IPS-18c (cell line): ENCODE measurements around the gene VENTX.
A peak's percentile ranks its signal among the peaks of the same experiment; 100 is the strongest.
"Not testable (repeated sequence)": the region's sequence is repeated elsewhere in the genome, so short reads cannot be mapped to it uniquely, and the experiment has no call there.

Experiments used
- H3K4me3 ChIP-seq: 2 replicates; pipeline ENCODE4 v1.7.0; 2013; ENCODE audit warnings: low read depth, mild to moderate bottlenecking, low read length, moderate library complexity; ENCODE audit not compliant: insufficient read depth
- H3K9me3 ChIP-seq: one replicate; pipeline ENCODE4 v1.6.1; 2013; ENCODE audit warnings: mild to moderate bottlenecking, low read length, moderate library complexity; ENCODE audit not compliant: control insufficient read depth, insufficient read depth

VENTX gene

DNA sequence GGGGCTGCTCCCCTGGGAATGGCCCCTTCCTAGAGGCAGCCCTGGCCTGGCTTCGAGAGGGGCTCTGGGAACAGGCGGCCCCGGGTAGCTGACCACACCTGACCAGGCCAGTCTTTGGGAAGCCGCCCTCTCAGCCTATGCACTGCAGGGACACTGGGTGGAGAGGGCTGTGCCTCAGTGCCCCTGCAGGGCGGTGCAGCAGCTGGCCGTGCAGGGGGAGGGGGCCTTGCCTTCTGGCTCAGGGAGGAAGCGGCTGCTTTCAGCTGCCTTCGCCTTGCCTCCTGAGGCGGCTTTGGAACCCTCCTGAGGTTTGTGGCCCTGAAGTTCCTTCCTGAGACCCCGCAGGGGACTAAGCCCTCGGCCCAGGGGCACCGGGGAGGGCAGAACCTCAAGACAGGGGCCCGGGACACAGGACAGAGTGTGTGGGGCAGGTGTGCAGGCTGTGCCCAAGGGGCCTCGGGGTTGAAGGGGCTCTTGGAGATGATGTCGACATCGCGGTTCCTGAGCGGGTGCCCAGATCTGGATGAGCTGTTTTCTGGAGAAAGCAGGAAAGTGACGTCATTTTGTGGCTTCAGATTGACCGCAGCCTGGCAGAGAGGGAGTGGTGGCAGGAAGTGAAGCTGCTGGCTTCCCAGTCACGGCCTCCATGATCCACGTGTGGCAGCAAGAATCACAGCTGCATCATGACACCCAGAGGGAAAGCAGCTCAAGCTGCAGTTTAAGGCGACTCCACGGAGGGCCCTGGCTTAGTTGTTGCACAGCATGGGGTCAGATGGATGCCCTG is 21.4 kb downstream of the VENTX start:
- no peak overlapping the region for H3K4me3 ChIP-seq
- no peaks in the 10 kb centered on the region for H3K9me3 ChIP-seq

DNA sequence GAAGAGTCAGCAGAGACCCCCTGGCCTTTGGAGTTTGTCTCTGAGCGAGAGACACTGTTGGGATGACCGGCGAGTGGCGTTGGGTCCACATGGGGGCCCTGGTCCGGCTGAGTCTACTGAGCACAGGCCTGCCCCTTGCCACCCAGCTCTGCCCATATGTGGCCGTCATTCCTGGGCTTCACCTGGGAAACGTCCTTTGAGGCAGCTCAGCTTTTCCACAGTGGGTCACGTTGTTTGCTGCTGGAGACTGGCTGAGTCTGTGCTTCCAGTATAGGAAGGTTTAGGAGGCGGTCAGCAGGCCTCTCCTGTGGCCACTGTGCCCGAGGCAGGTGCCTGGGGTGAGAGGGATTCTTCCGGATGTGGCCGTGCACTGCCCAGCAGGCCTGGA is 21.9 kb downstream of the VENTX start:
- H3K9me3 ChIP-seq, result no peaks in the 10 kb centered on the region
- no peak overlapping the region for H3K4me3 ChIP-seq

DNA sequence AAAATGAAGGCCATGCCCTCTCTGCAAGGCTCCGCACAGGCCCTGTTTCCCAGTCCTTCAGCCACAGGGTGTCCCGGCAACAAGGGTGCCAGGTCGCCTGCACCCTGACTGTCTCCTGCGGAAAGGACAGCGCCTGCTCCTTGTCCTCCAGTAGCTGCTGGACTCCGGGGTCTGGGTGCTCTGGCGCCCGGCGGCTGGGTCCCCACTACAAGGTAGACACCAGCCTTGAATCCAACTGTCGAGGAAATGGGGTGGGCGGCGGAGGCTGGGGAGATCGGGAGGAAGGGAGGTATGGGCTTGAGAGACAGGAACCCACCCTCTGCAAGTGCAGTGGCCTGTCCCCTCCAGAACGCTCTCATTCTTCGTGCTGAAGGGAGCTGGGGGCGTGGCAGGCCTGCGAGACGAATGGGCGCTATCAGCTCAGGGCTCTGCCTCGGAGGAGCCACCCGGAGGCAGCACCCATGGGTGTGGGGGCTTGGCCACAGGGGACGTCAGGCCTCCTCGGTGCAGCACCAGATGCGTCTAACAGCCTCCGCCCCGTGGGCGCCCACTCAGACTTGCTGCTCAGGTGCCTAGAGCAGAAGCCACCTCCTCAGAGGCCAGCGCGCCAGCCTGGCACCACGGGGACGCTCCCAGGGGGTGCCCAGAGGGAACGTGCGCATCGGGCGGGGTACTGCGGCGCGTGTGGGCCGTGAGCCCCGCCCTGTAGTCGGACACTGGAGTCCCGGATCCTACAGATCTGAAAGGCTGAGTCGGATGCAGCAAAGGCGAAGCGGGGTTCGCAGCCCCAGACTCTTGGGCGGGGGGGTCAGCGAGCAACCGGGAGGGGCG is 23.5 kb downstream of the VENTX start:
- peak overlapping the region; percentile 66 for H3K4me3 ChIP-seq

DNA sequence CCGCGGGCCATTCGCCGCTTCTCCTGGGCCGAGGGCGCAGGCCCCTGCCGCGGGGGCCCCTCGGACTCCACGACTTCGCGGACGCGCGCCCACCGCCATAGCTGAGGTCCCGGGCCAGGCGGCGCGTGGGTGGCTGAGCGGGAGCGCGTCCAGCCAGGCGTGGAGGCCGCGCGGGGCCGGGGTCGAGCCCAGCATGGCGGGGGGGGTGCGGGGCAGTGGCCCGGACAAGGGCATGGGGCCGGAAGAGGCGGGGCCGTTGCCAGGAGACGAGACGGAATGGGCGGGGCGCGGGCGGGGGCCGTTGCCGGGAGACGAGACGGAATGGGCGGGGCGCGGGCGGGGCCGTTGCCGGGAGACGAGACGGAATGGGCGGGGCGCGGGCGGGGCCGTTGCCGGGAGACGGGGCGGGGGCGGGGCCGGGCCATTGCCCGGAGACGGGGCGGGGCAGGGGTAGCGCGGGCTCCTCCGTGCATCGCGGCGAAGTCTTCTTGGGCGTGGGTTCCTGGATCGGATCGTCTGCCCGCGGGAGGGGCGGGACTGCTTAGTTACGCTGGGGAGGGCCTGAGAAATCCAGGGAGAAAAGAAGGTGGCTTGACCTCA is 24.2 kb downstream of the VENTX start:
- Histone ChIP-seq H3K9me3 (no peaks in the 10 kb centered on the region), H3K4me3 (peak overlapping the region; percentile 66)

More for the DNA sequence above, 23.5 kb downstream of the VENTX start:
- no peaks in the 10 kb centered on the region for H3K9me3 ChIP-seq

DNA sequence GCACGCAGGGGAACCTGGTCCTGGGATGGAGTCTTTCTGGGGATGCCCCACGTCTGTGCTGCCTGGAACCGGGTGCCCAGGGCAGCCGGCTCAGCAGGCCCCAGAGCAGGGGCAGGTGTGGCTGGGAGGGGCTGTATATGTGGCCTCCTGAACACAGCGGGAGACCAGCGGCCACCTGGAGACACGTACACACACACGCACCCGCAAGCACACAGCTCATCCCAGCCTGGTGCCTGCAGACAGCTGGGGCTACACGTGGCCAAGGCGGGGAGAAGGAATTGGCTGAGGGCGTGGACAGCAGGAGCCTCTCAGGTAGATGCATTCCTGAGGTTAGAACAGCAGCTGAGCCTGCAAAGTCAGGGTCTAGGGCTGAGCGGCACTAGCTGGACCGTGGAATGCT is 25.0 kb downstream of the VENTX start:
- Histone ChIP-seq H3K9me3 (no peaks in the 10 kb centered on the region), H3K4me3 (no peak overlapping the region)

DNA sequence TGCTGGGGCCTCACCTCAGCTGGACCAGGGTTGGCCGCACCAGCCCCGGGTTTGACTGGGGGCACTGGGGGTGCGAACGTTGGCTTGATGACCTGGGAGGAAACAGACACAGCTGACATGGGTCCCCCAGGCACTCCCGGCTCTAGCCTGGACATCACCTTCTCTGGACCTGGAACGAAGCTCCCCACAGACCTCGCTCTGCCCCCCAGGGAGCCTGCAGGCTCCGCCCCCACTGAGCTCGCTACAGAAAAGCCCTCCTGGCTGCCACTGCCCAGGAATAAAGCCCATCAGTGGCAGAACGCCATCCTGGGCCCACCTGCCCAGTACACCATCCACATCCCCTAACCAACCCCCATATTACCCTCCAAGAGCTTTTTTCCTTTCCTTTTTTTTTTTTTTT is 26.0 kb downstream of the VENTX start:
- no peaks in the 10 kb centered on the region for H3K9me3 ChIP-seq
- H3K4me3 ChIP-seq, result no peak overlapping the region

DNA sequence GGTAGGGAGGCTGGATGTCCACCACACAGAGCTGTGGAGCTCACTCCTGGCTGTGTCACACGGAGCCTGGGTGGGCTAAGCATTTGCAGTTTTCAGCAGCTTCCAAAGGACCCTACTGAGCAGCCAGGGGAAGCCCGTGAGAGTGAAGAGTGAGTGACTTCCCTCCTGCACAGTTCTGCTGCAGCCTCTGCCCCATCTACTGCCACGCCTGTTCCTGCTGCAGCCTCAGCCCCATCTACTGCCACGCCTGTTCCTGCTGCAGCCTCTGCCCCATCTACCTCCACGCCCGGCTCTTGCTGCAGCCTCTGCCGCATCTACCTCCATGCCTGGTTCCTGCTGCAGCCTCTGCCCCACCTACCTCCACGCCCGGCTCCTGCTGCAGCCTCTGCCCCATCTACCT is 26.8 kb downstream of the VENTX start:
- Histone ChIP-seq H3K9me3 (no peaks in the 10 kb centered on the region), H3K4me3 (no peak overlapping the region)

DNA sequence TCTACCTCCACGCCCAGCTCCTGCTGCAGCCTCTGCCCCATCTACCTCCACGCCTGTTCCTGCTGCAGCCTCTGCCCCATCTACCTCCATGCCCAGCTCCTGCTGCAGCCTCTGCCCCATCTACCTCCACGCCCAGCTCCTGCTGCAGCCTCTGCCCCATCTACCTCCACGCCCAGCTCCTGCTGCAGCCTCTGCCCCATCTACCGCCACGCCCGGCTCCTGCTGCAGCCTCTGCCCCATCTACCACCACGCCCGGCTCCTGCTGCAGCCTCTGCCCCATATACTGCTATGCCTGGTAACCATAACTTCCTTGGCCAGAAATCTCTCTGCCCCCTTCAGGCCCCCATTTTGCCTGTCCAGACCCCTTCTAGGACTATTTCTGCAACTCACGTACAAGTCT is 27.4 kb downstream of the VENTX start:
- H3K9me3 ChIP-seq, H3K4me3 ChIP-seq: not testable (repeated sequence)

DNA sequence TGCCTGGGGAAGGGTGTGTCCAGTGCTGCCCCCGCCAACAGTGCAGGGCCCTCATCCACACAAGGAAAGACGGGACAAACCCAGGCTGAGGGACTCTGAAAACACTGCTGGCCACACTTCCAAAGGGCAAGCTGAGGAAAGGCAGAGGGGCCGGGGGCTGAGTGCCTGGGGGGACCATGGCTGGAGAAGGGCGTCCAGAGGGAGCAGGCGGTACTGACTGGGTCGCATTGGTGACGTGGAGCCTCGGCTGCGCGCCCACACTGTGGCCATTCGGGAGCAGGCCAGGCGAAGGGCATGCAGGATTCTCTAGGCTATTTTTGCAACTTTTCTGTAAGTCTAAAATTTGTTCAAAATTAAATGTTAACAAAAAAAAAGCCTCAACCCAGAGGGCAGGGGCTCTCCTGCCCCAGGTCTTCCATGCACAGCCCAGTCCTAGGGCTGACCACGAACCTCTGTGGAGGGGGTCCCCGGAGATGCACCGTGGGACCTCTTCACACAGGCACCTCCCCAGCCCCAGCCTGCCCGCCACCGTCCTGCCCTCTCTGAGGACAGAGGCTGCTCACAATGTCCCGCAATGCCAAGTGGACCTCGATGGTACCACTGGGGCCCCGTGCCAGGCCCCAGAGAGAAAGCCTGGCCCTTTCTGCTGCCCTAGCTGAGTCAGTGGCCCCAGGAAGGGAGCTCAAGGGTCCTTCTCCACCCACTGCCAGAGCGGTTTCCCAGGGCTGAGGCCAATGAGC is 28.6 kb downstream of the VENTX start:
- Histone ChIP-seq H3K4me3 (no peak overlapping the region), H3K9me3 (no peaks in the 10 kb centered on the region)

DNA sequence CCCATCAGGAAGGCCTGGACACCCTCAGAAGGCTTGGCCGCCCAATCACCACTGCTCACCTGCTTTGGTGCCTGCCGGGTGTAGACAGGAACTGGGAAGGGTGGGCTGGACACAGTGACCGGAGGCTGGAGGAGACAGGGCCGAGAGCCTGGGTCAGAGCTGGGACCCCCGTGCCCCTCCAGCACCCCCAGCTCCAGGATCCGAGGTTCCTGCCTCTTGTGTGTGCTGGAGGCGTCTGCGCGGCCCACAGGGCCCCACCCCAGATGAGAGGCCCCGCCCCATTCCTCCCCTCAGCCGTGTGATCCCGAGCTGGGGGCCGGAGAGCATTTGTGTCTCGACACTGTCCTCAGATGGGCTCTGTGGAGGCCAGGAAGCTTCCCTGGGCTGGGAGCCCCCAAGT is 29.6 kb downstream of the VENTX start:
- Histone ChIP-seq H3K4me3 (no peak overlapping the region; the same call in 1 of the 2 replicates), H3K9me3 (no peaks in the 10 kb centered on the region)

DNA sequence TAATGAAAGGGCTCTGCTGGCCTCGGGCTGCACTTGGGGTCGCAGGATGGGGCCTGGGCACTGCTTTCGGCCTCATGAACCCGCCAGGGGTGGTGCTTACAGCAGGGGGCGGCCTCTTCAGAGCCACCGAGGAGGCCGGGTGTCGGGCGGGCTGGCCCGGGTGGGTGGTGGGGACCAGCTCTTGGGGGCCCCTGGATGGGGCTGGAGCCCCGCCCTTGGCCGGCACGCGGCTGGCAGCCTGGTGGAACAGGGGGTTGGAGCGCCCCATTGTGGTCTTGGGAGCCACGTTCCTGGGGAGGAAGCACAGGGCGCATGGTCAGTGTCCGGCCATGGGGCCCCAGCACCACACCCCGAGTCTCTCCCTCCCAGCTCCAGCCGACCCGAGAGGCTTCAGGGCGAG is 30.2 kb downstream of the VENTX start:
- H3K9me3 ChIP-seq, result no peaks in the 10 kb centered on the region
- no peak overlapping the region for H3K4me3 ChIP-seq

DNA sequence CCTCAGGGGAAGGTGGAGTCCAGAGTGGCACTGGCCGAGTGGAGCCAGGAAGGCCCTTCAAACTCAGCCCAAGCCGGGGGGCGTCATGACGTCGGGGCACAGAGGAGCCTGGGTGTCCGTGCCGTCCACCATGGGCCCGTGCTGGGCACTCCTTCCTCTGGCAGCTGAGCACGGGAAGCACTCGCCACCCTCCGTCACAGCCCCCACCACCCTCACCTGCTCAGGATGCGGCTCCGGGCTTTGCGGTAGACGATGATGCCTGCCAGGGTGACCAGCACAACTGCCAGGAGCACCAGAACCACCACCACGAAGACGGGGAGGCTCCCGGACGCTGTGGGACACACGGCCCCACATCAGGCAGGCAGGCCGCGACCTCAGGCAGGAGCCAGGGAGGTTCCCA is 30.9 kb downstream of the VENTX start:
- Histone ChIP-seq H3K4me3 (no peak overlapping the region), H3K9me3 (no peaks in the 10 kb centered on the region)

DNA sequence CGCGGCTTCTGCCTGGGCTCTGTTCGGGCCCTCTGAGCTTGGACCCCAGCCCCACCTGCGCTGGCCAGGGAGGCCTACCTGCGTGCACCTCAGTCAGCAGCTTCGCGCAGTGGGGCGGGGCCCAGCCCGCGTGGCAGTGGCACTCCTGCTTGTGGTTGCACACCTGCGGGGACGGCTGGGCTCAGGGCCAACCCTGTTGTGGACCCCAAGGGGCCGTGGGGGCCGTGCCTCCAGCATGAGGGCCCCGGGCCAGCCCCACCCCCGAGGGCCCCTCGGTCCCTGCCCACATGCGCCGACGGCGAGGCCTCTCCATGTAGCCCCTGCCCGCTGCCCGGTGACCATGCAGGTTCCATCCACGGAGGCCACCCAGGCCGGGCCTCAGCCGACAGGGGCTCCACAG is 31.7 kb downstream of the VENTX start:
- Histone ChIP-seq H3K9me3 (no peaks in the 10 kb centered on the region), H3K4me3 (no peak overlapping the region)

DNA sequence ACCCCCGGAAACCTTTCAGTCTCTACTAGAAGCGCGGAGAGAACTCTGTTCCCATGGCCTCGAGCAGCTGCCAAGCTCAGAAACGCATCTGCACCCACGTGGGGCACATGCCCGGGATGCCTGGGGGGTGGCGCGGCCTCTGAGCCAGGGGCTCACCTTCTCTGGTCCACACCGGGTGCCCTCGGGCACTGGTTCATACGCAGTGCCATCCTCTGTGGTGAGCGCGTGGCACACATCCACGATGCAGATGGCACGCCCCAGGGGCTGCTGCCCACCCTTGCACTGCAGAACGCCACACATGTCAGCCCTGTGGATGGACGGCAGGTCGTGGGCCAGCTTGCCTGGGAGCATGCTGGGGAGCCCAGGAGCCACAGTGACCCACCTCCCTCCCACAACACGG is 32.5 kb downstream of the VENTX start:
- Histone ChIP-seq H3K9me3 (no peaks in the 10 kb centered on the region), H3K4me3 (no peak overlapping the region)

DNA sequence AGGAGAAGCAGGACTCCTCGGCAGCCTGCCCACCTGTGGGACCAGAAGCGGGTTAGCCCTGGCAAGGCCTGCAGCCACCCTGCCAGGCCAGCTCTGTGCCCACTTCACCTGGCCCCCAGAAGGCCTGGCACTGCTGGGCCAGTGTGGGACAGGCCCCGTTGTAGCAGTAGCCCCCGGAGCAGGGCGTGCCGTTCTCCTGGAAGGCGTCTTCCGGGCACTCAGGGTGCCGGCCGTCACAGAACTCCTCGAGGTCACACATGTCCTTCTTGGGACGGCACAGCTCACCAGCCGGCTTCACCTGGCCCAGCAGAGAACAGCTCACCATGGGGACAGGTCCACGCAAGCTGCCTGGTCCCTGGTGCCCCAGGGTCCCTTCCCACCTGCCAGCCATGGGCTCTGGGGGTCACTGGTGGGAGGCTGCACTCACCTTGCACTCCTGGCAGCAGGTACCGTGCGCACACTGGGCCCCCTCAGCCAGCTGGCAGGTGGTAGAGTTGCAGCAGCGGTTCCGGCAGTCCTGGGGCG is 33.2 kb downstream of the VENTX start:
- Histone ChIP-seq H3K4me3 (no peak overlapping the region), H3K9me3 (no peaks in the 10 kb centered on the region)

DNA sequence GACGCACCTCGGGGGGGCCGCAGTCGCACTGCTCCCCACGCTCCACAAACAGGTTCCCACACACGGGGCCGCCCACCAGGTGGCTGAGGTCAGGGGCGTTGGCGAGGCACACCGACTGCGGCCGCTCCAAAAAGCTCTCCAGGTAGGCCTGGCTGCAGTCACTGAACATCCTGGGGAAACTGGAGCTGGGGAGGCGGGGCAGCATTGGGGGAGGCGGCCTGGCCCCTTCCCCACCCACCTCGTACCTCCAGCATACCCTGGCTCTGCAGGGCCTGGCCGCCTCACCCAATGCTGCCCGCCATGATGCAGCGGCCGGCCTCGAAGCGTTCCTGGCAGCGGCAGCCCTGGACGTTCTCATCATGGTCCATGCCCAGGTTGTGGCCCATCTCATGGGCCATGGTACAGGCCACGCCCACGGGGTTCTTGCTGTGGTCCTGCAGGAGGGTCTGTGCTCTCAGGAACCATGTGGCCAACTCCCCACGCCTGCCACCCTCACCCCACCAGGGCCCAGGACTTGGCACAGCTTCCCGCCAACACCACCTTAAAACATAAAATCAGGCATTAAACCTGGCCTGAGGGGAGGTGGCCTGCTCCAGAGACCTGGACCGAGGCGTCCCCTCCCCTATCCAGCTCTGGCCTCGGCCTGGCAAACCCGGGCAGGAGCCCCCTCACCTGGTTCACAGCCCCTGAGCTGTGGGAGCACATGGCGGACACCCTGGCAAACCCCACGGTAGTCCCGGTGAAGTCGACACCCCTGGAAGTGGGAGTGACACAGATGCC is 34.1 kb downstream of the VENTX start:
- Histone ChIP-seq H3K9me3 (no peaks in the 10 kb centered on the region), H3K4me3 (no peak overlapping the region)
